ENCODE data around the gene GPR157.

GPR157 gene

DNA sequence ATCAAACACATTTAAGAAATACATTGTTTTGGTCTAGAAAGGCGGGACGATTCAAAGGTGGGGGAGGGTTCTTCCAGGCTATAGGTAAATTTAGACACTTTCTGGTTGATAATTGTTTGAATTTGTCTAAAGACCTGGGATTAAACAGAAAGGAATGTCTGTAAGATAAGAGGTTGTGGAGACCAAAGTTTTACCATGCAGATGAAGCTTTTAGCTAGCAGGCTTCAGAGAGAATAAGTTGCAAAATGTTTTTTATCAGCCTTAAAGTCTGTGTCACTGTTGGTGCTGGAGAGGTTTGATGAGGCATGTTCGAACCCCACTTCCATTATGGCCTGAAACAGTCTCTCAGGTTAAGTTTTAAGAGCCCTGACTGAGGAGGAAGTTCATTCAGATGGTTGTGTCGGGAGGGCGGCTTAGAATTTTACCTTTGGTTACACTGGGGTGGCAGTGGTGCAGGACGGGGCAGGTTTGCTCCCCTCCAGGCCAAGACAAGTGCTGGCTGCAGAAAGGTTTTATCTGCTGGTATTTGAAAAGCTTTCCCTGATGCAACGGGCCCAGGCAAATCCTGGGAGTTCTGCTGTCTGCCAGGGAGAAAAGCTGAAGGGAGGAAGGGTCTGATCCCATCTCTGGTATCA lies 43.5 kb downstream of the GPR157 start:
- no peak overlapping the region for H3K4me3 ChIP-seq (IDR thresholded peaks at IDR 0.05; ENCODE audit: insufficient read depth, low read depth, low read length)
- H3K4me1 ChIP-seq (ENCODE audit: low read depth, poor library complexity, severe bottlenecking): peaks cover 17% of the 10 kb centered on the region
- H3K79me2 ChIP-seq (ENCODE audit: insufficient read depth, low read depth): no peaks in the 10 kb centered on the region
- TF ChIP-seq, protein P1, sequence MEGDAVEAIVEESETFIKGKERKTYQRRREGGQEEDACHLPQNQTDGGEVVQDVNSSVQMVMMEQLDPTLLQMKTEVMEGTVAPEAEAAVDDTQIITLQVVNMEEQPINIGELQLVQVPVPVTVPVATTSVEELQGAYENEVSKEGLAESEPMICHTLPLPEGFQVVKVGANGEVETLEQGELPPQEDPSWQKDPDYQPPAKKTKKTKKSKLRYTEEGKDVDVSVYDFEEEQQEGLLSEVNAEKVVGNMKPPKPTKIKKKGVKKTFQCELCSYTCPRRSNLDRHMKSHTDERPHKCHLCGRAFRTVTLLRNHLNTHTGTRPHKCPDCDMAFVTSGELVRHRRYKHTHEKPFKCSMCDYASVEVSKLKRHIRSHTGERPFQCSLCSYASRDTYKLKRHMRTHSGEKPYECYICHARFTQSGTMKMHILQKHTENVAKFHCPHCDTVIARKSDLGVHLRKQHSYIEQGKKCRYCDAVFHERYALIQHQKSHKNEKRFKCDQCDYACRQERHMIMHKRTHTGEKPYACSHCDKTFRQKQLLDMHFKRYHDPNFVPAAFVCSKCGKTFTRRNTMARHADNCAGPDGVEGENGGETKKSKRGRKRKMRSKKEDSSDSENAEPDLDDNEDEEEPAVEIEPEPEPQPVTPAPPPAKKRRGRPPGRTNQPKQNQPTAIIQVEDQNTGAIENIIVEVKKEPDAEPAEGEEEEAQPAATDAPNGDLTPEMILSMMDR (conservative IDR thresholded peaks at IDR 0.05; ENCODE audit: low read depth, low read length): no peak
- no peak overlapping the region for H3K4me2 ChIP-seq
- H3K27me3 ChIP-seq (ENCODE audit: insufficient read depth, low read depth): peaks cover 73% of the 10 kb centered on the region
- no peak overlapping the region for H3K9ac ChIP-seq
- no peaks in the 10 kb centered on the region for H3K36me3 ChIP-seq (ENCODE audit: insufficient read depth)
- no peak overlapping the region for H2AFZ ChIP-seq (ENCODE audit: low read depth)
- H4K20me1 ChIP-seq (ENCODE audit: insufficient read depth): no peaks in the 10 kb centered on the region
- no peak overlapping the region for H3K27ac ChIP-seq

DNA sequence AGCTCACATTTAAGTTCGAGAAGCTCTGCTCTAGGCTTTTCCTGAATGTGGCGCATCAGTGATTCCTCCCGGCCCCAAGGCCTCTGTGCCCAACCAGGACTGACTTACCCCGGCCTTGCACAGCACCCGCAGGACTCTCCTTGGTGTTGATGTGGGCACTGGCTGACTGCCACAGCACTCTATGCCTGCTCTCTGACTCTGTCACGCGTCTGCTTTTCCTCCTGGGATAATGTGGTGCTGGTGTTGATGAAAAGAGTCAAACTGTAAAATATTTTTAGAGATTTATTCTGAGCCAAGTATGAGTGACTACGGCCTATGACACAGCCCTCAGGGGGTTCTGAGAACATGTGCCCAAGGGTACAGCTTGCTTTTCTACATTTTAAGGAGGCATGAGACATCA lies 44.0 kb downstream of the GPR157 start:
- Histone ChIP-seq H3K79me2 (ENCODE audit: insufficient read depth, low read depth) (no peaks in the 10 kb centered on the region), H3K4me3 (IDR thresholded peaks at IDR 0.05; ENCODE audit: insufficient read depth, low read depth, low read length) (no peak overlapping the region), H3K9ac (no peak overlapping the region), H4K20me1 (ENCODE audit: insufficient read depth) (no peaks in the 10 kb centered on the region), H3K4me1 (ENCODE audit: low read depth, poor library complexity, severe bottlenecking) (peaks cover 22% of the 10 kb centered on the region), H3K36me3 (ENCODE audit: insufficient read depth) (no peaks in the 10 kb centered on the region), H3K4me2 (no peak overlapping the region), H2AFZ (ENCODE audit: low read depth) (no peak overlapping the region), H3K27ac (no peak overlapping the region), H3K27me3 (ENCODE audit: insufficient read depth, low read depth) (peaks cover 71% of the 10 kb centered on the region)
- TF ChIP-seq, protein P1 (conservative IDR thresholded peaks at IDR 0.05; ENCODE audit: low read depth, low read length): no peak

DNA sequence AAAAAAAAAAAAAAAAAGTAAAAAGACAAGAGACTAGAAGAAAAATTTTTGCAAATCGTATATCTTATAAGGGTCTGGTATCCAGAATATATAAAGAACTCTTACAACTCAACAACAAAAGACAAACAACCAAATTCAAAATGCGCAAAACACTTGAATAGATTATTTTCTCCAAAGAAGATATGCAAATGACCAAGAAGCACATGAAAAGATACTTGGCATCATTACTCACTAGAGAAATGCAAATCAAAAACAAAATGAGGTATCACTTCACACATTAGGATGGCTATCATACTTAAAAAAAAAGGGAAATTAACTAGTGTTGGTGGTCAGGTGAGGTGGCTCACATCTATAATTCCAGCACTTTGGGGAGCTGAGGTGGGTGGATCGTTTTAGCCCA lies 47.4 kb downstream of the GPR157 start:
- peak overlapping the region; percentile 30; the same call in 1 of the 2 replicates for H3K4me2 ChIP-seq
- no peak overlapping the region for H3K4me3 ChIP-seq (IDR thresholded peaks at IDR 0.05; ENCODE audit: insufficient read depth, low read depth, low read length)
- no peaks in the 10 kb centered on the region for H3K79me2 ChIP-seq (ENCODE audit: insufficient read depth, low read depth)
- H3K27ac ChIP-seq: no peak overlapping the region
- H2AFZ ChIP-seq (ENCODE audit: low read depth): no peak overlapping the region
- no peak overlapping the region for H3K9ac ChIP-seq
- peaks cover 80% of the 10 kb centered on the region for H3K27me3 ChIP-seq (ENCODE audit: insufficient read depth, low read depth)
- TF ChIP-seq, protein P1 (conservative IDR thresholded peaks at IDR 0.05; ENCODE audit: low read depth, low read length): no peak
- H3K36me3 ChIP-seq (ENCODE audit: insufficient read depth): no peaks in the 10 kb centered on the region
- H4K20me1 ChIP-seq (ENCODE audit: insufficient read depth): no peaks in the 10 kb centered on the region
- peaks cover 44% of the 10 kb centered on the region for H3K4me1 ChIP-seq (ENCODE audit: low read depth, poor library complexity, severe bottlenecking)

DNA sequence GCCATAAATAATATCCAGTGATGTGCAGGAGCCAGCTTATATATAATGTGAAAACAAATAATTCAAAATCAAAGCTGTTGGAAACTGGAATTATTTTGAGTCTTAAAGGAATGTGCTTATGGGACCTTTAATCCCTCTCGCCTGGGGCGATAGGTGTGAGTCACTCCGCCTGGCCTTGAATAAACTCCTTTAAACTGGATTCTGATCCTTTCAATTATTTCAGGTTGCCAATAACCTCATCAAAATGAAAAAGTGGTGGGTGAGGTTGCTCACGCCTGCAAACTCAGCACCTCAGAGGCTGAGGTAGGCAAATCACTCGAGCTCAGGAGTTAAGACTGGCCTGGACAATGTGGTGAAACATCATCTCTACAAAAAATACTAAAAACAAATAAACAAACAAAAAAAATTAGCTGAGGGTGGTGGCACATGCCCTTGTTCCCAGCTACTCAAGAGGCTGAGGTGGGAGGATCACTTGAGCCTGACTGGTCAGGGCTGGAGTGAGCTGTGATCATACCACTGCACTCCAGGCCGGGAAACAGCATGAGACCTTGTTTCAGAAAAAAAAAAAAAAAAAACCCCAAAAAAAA lies 48.1 kb downstream of the GPR157 start:
- no peak overlapping the region for H3K27ac ChIP-seq
- peak overlapping the region; percentile 16 for H3K4me3 ChIP-seq (IDR thresholded peaks at IDR 0.05; ENCODE audit: insufficient read depth, low read depth, low read length)
- peaks cover 44% of the 10 kb centered on the region for H3K4me1 ChIP-seq (ENCODE audit: low read depth, poor library complexity, severe bottlenecking)
- TF ChIP-seq, protein P1 (conservative IDR thresholded peaks at IDR 0.05; ENCODE audit: low read depth, low read length): no peak
- no peak overlapping the region for H2AFZ ChIP-seq (ENCODE audit: low read depth)
- H4K20me1 ChIP-seq (ENCODE audit: insufficient read depth): no peaks in the 10 kb centered on the region
- no peaks in the 10 kb centered on the region for H3K79me2 ChIP-seq (ENCODE audit: insufficient read depth, low read depth)
- H3K36me3 ChIP-seq (ENCODE audit: insufficient read depth): no peaks in the 10 kb centered on the region
- peak overlapping the region; percentile 30 for H3K4me2 ChIP-seq
- peaks cover 80% of the 10 kb centered on the region for H3K27me3 ChIP-seq (ENCODE audit: insufficient read depth, low read depth)
- H3K9ac ChIP-seq: no peak overlapping the region
